GM12878 (cell line): ENCODE data around the gene ZNF227.

Experiments
- ATF7 ChIP-seq: fragments of 450-650 bp; IDR thresholded peaks from 2 replicates; pipeline ENCODE4 v1.6.1; 2016; ENCODE audit warnings: low read depth, mild to moderate bottlenecking
- BCL11A ChIP-seq: IDR thresholded peaks from 2 replicates; pipeline ENCODE4 v1.6.1; 2011; ENCODE audit warnings: low read depth, low read length
- BMI1 ChIP-seq: fragments of 450-650 bp; IDR thresholded peaks from 2 replicates; pipeline ENCODE4 v1.6.1; 2016; ENCODE audit warnings: mild to moderate bottlenecking, moderate library complexity, borderline replicate concordance
- EZH2 ChIP-seq: IDR thresholded peaks from 2 replicates; pipeline ENCODE4 v1.6.1; 2012; ENCODE audit warnings: low read depth, mild to moderate bottlenecking, control low read depth, inconsistent platforms, low read length, borderline replicate concordance; ENCODE audit not compliant: control insufficient read depth
- FOS ChIP-seq: IDR thresholded peaks from 3 replicates; pipeline ENCODE4 v1.6.1; 2011; ENCODE audit warnings: borderline replicate concordance; ENCODE audit not compliant: insufficient read length; ENCODE audit errors: extremely low read depth
- GABPA ChIP-seq: IDR thresholded peaks from 2 replicates; pipeline ENCODE4 v1.6.1; 2014; ENCODE audit warnings: antibody characterized with exemption, low read depth, mild to moderate bottlenecking, inconsistent platforms
- NFYB ChIP-seq: IDR thresholded peaks from 2 replicates; pipeline ENCODE4 v1.6.1; 2011; ENCODE audit warnings: low read depth, mild to moderate bottlenecking, low read length, improper control_type of control experiment, moderate library complexity; ENCODE audit not compliant: insufficient read depth
- NR2C2 ChIP-seq: IDR thresholded peaks from 2 replicates; pipeline ENCODE4 v1.6.1; 2011; ENCODE audit warnings: borderline replicate concordance, low read depth; ENCODE audit not compliant: control insufficient read depth, insufficient read length
- POLR2A ChIP-seq: IDR thresholded peaks from 2 replicates; pipeline ENCODE4 v1.6.1; 2011; ENCODE audit warnings: low read depth, mild to moderate bottlenecking, low read length
- TF ChIP-seq, protein P1 (sequence below): IDR thresholded peaks from 2 replicates; pipeline ENCODE4 v1.6.1; 2012; ENCODE audit warnings: low read depth, low read length, improper control_type of control experiment
- TF ChIP-seq, protein P2 (sequence below), 3 experiments: IDR thresholded peaks in 2 of 3; conservative IDR thresholded peaks in 1 of 3; 2 replicates each; pipeline ENCODE4 v1.5.1; 2011; ENCODE audit warnings: low read depth in 3 of 3, low read length in 3 of 3, mild to moderate bottlenecking in 3 of 3, control low read depth in 2 of 3, moderate library complexity in 2 of 3, inconsistent platforms in 1 of 3, mixed read lengths in 1 of 3; ENCODE audit not compliant: control insufficient read depth in 2 of 3, insufficient read depth in 1 of 3; ENCODE audit errors: extremely low read depth in 1 of 3
- TF ChIP-seq, protein P3 (sequence below): fragments of 450-650 bp; IDR thresholded peaks from 2 replicates; pipeline ENCODE4 v1.6.1; 2017; ENCODE audit warnings: mild to moderate bottlenecking
- TF ChIP-seq, protein P4 (sequence below): fragments of 450-650 bp; formaldehyde crosslinking; IDR thresholded peaks from 2 replicates; pipeline ENCODE4 v1.4.0; 2020; ENCODE audit warnings: mild to moderate bottlenecking, moderate library complexity

DNA sequence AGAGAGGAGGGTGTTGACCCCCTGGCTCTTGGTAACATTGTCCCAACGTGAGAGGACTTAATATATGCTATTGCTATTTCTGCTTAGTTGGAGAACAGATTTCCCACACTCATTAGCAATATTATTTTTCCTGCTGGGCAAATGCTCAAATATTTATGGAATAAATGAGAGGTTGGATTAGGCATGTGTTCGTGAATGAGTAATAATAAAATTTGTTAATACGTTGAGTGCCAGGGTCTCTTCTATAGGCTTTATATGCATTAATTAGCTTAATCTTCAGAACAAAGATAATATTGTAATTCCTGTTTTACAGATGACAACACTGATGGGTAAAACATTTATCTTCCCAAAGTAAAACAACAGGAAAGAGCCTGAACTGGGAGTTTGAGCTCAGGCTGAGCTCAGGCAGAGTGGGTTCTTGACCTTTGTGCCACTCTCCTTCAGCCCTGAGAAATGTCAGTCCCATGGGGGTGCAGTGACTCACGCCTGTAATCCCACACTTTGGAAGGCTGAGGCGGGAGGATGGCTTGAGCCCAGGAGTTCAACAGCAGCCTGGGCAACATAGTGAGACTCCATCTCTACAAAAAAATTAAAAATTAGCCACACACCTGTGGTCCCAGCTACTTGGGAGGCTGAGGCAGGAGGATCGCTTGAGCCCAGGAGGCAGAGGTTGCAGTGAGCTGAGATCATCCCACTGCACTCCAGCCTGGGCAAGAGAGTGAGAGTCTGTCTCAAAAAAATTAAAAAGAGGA lies 48.5 kb downstream of the ZNF227 start:
- TF ChIP-seq, protein P1, sequence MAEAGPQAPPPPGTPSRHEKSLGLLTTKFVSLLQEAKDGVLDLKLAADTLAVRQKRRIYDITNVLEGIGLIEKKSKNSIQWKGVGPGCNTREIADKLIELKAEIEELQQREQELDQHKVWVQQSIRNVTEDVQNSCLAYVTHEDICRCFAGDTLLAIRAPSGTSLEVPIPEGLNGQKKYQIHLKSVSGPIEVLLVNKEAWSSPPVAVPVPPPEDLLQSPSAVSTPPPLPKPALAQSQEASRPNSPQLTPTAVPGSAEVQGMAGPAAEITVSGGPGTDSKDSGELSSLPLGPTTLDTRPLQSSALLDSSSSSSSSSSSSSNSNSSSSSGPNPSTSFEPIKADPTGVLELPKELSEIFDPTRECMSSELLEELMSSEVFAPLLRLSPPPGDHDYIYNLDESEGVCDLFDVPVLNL, result no peak
- TF ChIP-seq, protein P2, sequence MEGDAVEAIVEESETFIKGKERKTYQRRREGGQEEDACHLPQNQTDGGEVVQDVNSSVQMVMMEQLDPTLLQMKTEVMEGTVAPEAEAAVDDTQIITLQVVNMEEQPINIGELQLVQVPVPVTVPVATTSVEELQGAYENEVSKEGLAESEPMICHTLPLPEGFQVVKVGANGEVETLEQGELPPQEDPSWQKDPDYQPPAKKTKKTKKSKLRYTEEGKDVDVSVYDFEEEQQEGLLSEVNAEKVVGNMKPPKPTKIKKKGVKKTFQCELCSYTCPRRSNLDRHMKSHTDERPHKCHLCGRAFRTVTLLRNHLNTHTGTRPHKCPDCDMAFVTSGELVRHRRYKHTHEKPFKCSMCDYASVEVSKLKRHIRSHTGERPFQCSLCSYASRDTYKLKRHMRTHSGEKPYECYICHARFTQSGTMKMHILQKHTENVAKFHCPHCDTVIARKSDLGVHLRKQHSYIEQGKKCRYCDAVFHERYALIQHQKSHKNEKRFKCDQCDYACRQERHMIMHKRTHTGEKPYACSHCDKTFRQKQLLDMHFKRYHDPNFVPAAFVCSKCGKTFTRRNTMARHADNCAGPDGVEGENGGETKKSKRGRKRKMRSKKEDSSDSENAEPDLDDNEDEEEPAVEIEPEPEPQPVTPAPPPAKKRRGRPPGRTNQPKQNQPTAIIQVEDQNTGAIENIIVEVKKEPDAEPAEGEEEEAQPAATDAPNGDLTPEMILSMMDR (IDR thresholded peaks at IDR 0.05 in 2 of 3, conservative IDR thresholded peaks at IDR 0.05 in 1 of 3; ENCODE audit: control insufficient read depth in 2 of 3, extremely low read depth in 1 of 3, insufficient read depth in 1 of 3, low read depth in 3 of 3, low read length in 3 of 3), result no peak
- TF ChIP-seq NFYB, result no peak
- TF ChIP-seq ATF7, result no peak
- TF ChIP-seq, protein P3, sequence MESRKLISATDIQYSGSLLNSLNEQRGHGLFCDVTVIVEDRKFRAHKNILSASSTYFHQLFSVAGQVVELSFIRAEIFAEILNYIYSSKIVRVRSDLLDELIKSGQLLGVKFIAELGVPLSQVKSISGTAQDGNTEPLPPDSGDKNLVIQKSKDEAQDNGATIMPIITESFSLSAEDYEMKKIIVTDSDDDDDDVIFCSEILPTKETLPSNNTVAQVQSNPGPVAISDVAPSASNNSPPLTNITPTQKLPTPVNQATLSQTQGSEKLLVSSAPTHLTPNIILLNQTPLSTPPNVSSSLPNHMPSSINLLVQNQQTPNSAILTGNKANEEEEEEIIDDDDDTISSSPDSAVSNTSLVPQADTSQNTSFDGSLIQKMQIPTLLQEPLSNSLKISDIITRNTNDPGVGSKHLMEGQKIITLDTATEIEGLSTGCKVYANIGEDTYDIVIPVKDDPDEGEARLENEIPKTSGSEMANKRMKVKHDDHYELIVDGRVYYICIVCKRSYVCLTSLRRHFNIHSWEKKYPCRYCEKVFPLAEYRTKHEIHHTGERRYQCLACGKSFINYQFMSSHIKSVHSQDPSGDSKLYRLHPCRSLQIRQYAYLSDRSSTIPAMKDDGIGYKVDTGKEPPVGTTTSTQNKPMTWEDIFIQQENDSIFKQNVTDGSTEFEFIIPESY, result no peak
- TF ChIP-seq FOS, result no peak
- TF ChIP-seq, protein P4, sequence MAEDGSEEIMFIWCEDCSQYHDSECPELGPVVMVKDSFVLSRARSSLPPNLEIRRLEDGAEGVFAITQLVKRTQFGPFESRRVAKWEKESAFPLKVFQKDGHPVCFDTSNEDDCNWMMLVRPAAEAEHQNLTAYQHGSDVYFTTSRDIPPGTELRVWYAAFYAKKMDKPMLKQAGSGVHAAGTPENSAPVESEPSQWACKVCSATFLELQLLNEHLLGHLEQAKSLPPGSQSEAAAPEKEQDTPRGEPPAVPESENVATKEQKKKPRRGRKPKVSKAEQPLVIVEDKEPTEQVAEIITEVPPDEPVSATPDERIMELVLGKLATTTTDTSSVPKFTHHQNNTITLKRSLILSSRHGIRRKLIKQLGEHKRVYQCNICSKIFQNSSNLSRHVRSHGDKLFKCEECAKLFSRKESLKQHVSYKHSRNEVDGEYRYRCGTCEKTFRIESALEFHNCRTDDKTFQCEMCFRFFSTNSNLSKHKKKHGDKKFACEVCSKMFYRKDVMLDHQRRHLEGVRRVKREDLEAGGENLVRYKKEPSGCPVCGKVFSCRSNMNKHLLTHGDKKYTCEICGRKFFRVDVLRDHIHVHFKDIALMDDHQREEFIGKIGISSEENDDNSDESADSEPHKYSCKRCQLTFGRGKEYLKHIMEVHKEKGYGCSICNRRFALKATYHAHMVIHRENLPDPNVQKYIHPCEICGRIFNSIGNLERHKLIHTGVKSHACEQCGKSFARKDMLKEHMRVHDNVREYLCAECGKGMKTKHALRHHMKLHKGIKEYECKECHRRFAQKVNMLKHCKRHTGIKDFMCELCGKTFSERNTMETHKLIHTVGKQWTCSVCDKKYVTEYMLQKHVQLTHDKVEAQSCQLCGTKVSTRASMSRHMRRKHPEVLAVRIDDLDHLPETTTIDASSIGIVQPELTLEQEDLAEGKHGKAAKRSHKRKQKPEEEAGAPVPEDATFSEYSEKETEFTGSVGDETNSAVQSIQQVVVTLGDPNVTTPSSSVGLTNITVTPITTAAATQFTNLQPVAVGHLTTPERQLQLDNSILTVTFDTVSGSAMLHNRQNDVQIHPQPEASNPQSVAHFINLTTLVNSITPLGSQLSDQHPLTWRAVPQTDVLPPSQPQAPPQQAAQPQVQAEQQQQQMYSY (CRISPR knock-in tag), result no peak
- no peak for TF ChIP-seq GABPA
- no peak for TF ChIP-seq EZH2
- no peak for TF ChIP-seq BMI1
- TF ChIP-seq BCL11A, result no peak
- no peak for TF ChIP-seq POLR2A
- no peak for TF ChIP-seq NR2C2
